ENCODE data around the gene TAOK3. TPM values are rescaled to one million over a fixed set of nuclear protein-coding genes. Genes with fewer than 3 reads are reported as not detected.
A peak's percentile ranks its signal among the peaks of the same experiment; 100 is the strongest.

Gene TAOK3
- total RNA-seq, 2 experiments from 2014 or later: 46.0 to 47.1 TPM

DNA sequence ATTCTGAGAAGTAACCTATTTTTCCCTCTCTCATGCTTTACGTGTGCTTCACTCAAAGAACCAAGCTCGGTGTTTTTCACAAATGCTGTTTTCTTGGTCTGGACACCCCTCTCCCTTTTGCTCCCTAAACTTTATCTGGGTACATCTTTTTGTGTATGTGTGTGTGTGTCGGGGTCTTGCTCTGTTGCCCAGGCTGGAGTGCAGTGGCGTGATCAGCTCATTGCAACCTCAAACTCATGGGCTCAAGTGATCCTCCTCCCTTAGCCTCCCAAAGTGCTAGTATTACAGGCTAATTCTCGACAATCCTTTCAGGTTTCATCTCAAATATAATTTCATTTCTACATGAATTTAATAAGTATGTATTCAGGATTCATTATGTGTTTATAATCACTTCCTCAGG lies 153.6 kb downstream of the TAOK3 start:
- H3K27me3 Mint-ChIP-seq: no peaks in the 10 kb centered on the region
- TF ChIP-seq, protein P1, sequence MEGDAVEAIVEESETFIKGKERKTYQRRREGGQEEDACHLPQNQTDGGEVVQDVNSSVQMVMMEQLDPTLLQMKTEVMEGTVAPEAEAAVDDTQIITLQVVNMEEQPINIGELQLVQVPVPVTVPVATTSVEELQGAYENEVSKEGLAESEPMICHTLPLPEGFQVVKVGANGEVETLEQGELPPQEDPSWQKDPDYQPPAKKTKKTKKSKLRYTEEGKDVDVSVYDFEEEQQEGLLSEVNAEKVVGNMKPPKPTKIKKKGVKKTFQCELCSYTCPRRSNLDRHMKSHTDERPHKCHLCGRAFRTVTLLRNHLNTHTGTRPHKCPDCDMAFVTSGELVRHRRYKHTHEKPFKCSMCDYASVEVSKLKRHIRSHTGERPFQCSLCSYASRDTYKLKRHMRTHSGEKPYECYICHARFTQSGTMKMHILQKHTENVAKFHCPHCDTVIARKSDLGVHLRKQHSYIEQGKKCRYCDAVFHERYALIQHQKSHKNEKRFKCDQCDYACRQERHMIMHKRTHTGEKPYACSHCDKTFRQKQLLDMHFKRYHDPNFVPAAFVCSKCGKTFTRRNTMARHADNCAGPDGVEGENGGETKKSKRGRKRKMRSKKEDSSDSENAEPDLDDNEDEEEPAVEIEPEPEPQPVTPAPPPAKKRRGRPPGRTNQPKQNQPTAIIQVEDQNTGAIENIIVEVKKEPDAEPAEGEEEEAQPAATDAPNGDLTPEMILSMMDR (IDR thresholded peaks at IDR 0.05): no peak
- intact Hi-C loops (cut with micrococcal nuclease): no loop called here
- ChIA-PET POLR2A (no interaction called here), CTCF (no interaction called here)
- H3K36me3 Mint-ChIP-seq (ENCODE audit: low read depth): peaks cover 7% of the 10 kb centered on the region
- no peaks in the 10 kb centered on the region for H3K9me3 Mint-ChIP-seq
- H3K4me1 Mint-ChIP-seq (ENCODE audit: low read depth): no peaks in the 10 kb centered on the region
- ATAC-seq (no peak), DNase-seq (no peak)
- no peak overlapping the region for H3K27ac Mint-ChIP-seq
- no peak overlapping the region for H3K4me3 Mint-ChIP-seq

DNA sequence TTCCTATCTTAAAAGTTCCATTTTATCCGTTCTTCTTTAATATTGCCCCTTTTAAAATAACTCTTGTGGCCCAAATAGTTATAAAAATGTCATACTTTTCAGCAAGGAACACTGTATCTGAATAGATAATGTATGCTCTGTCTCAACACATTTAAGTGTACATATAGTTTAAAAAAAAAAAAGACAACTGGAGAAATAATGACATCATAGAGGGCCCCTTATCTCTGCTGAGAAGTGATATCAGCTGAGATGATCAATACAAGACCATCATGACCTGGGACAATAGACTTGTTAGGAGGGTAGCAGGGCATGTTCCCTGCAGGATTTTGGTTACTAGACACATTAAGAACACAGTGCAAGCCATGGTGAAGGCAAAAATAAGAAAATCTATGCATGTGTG lies 159.3 kb downstream of the TAOK3 start:
- peaks cover 6% of the 10 kb centered on the region for H3K36me3 Mint-ChIP-seq (ENCODE audit: low read depth)
- CTCF ChIA-PET: no interaction called here
- POLR2A ChIA-PET: no interaction called here
- H3K27ac Mint-ChIP-seq: no peak overlapping the region
- no peak overlapping the region for H3K4me3 Mint-ChIP-seq
- DNase-seq (no peak), ATAC-seq (no peak)
- intact Hi-C loops (cut with micrococcal nuclease): no loop called here
- no peaks in the 10 kb centered on the region for H3K27me3 Mint-ChIP-seq
- TF ChIP-seq, protein P1 (IDR thresholded peaks at IDR 0.05): no peak
- no peaks in the 10 kb centered on the region for H3K4me1 Mint-ChIP-seq (ENCODE audit: low read depth)
- H3K9me3 Mint-ChIP-seq: no peaks in the 10 kb centered on the region

DNA sequence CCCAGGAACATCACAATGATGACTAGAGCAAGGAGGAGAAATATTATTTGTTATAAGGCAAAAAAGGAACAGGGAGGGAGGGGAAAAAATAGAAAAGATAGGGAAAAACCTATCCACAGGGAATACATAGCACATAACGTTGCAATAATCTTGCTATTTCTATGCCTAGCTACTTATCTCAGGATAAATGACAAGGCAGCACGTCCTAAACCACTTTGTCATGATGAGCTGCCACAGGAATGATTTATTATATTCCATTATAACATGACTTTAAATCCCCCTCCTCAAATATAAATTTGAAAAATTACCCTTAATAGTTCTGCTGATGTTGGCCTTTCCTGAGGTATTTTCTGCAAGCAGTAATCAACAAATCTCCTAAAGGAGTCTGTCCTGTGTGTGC lies 160.1 kb downstream of the TAOK3 start:
- H3K27me3 Mint-ChIP-seq: no peaks in the 10 kb centered on the region
- H3K27ac Mint-ChIP-seq: no peak overlapping the region
- peaks cover 6% of the 10 kb centered on the region for H3K36me3 Mint-ChIP-seq (ENCODE audit: low read depth)
- CTCF ChIA-PET: no interaction called here
- intact Hi-C loops (cut with micrococcal nuclease): no loop called here
- POLR2A ChIA-PET: no interaction called here
- no peaks in the 10 kb centered on the region for H3K4me1 Mint-ChIP-seq (ENCODE audit: low read depth)
- ATAC-seq (no peak), DNase-seq (no peak)
- H3K4me3 Mint-ChIP-seq: no peak overlapping the region
- H3K9me3 Mint-ChIP-seq: no peaks in the 10 kb centered on the region
- TF ChIP-seq, protein P1 (IDR thresholded peaks at IDR 0.05): no peak

DNA sequence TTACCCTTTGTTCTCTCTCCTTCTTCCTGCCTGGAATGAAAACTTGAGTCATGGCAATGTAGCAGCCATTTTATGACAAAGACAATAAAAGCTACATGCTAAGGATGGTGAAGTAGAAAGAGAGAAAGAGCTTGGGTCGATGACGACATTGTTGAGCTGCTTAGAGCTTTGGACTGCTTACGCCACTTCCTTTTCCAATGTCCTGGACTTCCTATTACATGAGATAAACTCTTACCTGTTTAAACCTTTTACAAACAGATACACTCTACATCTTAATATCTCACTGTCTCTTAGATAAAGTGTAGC lies 166.6 kb downstream of the TAOK3 start:
- Mint-ChIP-seq H3K4me1 (ENCODE audit: low read depth) (peaks cover 5% of the 10 kb centered on the region), H3K27me3 (no peaks in the 10 kb centered on the region), H3K4me3 (no peak overlapping the region), H3K9me3 (no peaks in the 10 kb centered on the region), H3K36me3 (ENCODE audit: low read depth) (peaks cover 7% of the 10 kb centered on the region), H3K27ac (peak overlapping the region; percentile 46)
- ChIA-PET POLR2A (no interaction called here), CTCF (interaction anchor here (0.7 kb wide), 1 partner anchor 9 kb away, joined by 3 read pairs; no protein-coding TSS in a partner anchor)
- DNase-seq: no peak
- TF ChIP-seq, protein P1 (IDR thresholded peaks at IDR 0.05): no peak
- no peak for ATAC-seq
- intact Hi-C loops (cut with micrococcal nuclease): no loop called here

DNA sequence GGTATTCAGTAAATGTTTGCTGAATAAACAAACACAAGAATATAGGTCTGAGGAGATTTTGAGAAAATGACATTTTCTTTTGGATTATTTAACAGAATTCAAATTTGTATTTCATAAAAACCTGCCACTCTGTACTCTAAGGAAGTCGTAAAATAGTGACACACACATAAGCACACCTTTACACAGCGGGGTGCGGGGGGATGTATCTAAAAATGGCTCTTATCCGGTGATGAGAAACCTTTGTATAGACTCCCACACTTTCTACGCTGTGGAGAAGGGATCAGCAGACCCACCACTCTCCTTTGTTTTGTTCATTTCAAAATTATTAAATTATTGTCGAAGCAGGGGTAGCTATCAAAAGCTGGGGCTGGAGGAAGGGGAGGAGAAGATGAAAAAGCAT lies 178.7 kb downstream of the TAOK3 start:
- Mint-ChIP-seq H3K27me3 (no peaks in the 10 kb centered on the region), H3K4me1 (ENCODE audit: low read depth) (no peaks in the 10 kb centered on the region), H3K4me3 (no peak overlapping the region), H3K36me3 (ENCODE audit: low read depth) (peaks cover 16% of the 10 kb centered on the region), H3K9me3 (no peaks in the 10 kb centered on the region), H3K27ac (no peak overlapping the region)
- ChIA-PET CTCF (no interaction called here), POLR2A (no interaction called here)
- no peak for ATAC-seq
- no peak for DNase-seq
- TF ChIP-seq, protein P1 (IDR thresholded peaks at IDR 0.05): no peak
- intact Hi-C loops (cut with micrococcal nuclease): no loop called here
